ENCODE results near the gene ERP27.

ERP27 gene

DNA sequence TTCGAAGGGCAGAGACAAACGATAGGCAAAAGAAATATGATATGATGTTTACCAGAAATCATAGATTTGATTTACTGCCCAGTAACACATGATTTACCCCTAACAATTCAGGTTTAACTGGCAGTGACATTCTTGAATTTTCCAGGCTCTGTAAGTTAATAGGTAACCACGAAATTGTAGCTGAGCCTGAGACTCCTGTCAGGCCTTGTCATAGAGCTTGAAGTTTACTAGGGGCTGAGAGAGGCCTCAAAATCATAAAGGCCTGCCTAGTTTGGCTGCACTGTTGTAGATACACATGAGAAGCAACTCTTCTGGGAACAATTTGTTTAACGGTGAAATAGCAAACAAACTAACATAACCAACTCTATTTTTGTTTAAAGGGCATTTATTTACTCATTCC, 3.3 kb downstream of the ERP27 start:
- DNase-seq (ENCODE audit: low spot score): no peak

DNA sequence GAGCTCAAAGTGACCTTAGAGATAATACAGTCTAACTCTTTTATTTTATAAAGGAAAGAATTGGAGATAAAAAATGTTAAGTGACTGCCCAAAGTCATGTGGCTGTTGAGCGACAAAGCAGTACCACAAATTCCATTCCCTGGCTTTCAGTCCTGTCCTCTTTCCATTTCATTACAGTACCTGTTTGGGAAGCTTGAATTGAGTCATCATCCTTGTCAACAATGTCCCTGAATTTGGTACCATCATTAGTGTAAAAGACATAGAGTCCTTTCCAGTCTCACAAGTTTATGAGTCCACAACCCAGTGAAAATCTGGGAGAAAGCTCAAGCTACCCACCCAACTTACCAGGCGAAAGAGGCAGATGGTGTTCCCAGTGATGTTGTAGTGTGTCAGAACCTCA, 3.8 kb downstream of the ERP27 start:
- DNase-seq (ENCODE audit: low spot score): no peak

DNA sequence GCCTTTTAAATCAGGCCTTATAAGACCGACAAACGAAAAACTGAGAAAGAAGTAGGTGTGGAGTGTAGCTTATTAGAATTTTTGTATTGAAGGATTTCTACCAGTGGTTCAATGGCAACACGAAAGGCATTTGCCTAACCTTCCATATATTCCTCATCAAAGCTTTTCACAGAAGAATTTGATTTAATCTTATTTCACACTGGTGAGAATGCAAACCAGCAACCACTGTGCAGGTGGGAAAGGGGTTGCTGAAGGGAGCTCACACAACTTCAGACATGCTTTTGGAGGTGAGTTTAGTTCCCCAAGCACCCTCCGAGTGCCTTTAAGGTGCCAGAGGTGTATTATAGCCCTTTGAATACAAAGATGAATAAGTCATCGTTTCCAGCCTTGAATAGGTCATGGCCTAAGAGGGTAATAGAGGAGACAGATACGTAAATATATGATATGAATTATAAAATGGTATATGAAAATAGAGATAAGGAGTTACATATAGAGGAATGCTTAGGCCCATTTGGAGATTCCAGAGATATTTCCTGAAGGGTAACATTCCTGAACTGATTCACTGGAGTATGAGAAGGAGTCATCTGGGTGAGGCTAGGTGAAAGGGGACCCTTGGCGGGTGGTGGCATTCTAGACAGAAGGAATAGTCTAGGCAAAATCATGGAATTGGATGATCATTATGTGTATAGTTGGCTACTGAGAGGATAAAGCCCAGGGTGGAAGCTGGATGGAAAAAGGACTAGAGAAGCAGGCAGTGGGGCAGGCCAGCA, 6.4 kb downstream of the ERP27 start:
- DNase-seq (ENCODE audit: low spot score): no peak

DNA sequence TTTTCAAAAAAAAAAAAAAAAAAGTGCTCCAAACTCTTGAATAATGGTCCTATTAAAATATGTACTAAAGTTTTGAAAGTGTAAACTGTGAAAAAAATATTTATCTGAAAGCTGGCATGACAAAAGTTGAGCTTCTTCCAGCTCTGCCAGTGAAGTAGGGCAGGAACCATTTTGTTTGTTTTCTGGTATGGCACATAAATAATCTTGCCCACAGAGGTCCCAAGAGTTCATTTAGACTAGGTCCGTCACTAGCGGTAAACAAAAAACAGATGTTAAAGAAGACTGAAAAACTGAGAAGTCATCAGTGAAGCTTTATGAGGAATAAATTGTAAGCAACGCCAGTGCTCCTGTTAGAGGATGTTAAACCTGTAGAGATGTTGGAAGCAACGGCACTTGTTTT, 7.0 kb downstream of the ERP27 start:
- no peak for DNase-seq (ENCODE audit: low spot score)

GRCh38 chr12:14930299-14930698, 8.0 kb downstream of the ERP27 start:
- no peak for DNase-seq (ENCODE audit: low spot score)

DNA sequence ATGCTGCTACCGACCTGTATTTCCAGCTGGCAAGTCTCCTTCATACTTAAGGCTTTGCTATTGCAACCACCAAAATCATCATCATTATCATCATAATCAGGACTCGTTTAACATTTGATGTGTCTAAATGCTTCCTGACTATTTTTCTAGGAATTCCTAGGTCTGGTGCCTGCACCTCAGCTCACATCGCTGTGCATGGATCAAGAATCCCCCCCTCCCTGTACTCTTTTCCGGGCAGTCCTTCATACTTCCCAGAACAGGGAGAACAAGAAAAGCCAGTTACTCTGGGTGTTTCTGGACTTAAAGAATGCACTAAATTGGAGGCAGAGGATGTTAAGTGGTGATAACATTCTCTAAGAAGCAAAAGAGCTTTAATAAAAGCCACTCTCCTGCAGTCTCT, 9.4 kb downstream of the ERP27 start:
- no peak for DNase-seq (ENCODE audit: low spot score)

GRCh38 chr12:14927267-14927666, 11.1 kb downstream of the ERP27 start:
- DNase-seq (ENCODE audit: low spot score): no peak

- no peak for DNase-seq (ENCODE audit: low spot score)
These were observed 13.8 kb downstream of the ERP27 start for GRCh38 chr12:14924541-14924940.

- no peak for DNase-seq (ENCODE audit: low spot score)
These were observed 14.4 kb downstream of the ERP27 start for GRCh38 chr12:14923944-14924343.

- DNase-seq (ENCODE audit: low spot score): no peak
These were observed 17.1 kb downstream of the ERP27 start for GRCh38 chr12:14921218-14921617.

DNA sequence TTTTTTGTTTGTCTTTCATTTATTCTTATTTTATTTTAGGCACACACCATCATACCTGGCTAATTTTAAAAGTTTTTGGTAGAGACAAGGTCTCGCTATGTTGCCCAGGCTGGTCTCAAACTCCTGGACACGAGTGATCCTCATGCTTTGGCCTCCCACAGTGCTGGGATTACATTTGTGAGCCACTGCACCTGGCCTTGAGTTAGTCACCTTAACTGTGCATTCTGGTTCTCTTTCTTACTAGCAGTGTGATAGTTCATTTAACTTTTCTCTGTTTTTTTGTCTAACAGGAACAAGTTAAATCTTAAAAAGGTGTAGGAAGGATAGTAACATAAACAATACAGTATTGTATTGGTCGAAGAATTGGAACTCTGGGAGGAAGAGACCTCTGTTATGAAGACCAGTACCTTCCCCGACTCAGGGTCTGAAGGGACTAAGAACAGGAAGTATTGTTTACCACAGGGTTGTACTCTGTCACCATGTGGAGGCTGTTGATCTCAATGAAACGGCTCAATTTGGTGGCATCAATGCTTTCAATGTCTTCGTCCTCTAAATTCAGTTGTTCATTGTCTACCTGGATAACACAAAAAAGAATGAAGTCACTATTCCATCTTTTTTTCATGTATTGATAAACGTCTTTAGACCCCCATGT, 17.7 kb downstream of the ERP27 start:
- no peak for DNase-seq (ENCODE audit: low spot score)

GRCh38 chr12:14919455-14919854, 18.9 kb downstream of the ERP27 start:
- no peak for DNase-seq (ENCODE audit: low spot score)

- DNase-seq (ENCODE audit: low spot score): no peak
These were observed 22.6 kb downstream of the ERP27 start for GRCh38 chr12:14915736-14916135.

- no peak for DNase-seq (ENCODE audit: low spot score)
These were observed 25.0 kb downstream of the ERP27 start for GRCh38 chr12:14913381-14913781.

DNA sequence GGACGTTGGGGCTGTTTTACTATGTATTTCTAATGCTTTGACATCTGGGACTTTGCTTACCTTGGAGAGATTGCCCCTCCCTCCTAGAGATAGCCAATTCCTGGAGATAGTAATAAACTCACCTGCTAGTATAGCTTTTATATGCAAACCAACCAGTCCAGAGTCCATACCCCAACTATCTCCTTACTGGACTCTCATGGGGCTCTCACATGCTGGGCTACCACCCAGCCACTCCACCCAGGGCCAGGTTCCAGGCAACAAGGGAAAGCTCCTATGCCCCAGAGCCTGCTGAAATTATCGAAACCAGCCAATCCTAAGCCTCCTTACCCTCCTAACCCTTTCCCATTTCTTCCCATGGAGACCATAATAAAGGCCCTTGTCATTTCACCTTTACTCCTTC, 27.2 kb downstream of the ERP27 start:
- no peak for DNase-seq (ENCODE audit: low spot score)

GRCh38 chr12:14910090-14910915, 28.0 kb downstream of the ERP27 start:
- DNase-seq (ENCODE audit: low spot score): no peak

DNA sequence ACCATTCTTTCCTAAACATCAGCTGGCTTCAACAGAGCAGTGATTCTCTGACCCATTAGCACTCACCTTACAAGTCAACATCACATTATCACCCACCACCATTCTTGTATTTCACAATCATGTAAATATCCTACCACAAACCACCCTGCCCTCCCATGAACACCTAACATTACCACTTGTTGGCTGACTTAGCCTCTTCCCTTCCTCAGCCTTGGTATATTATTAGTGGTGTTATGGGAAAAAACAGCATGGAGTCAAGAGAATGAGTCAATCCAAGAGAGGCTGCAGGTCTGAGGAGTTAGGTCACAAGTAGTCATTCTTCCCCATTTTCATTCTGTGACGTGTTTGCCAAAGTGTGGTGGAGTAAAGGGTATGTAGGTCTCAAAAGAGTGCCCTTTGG, 30.4 kb downstream of the ERP27 start:
- no peak for DNase-seq (ENCODE audit: low spot score)

DNA sequence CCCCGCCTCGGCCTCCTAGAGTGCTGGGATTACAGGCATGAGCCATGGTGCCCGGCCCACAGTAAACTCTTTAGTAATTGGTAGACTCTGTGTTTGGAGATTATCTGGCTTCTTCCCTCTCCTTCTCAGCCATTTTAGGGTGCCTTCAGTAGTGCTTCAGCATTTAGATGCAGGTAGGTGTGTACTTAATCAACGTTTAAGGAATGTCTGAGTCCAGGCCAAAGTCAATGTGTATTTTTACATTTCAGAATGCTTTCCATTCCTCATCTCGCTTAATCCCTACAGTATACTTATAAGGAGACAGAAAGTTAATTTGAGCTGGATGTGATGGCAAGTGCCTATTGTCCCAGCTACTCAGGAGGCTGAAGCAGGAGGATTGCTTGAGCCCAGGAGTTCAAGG, 32.2 kb downstream of the ERP27 start:
- DNase-seq (ENCODE audit: low spot score): no peak

DNA sequence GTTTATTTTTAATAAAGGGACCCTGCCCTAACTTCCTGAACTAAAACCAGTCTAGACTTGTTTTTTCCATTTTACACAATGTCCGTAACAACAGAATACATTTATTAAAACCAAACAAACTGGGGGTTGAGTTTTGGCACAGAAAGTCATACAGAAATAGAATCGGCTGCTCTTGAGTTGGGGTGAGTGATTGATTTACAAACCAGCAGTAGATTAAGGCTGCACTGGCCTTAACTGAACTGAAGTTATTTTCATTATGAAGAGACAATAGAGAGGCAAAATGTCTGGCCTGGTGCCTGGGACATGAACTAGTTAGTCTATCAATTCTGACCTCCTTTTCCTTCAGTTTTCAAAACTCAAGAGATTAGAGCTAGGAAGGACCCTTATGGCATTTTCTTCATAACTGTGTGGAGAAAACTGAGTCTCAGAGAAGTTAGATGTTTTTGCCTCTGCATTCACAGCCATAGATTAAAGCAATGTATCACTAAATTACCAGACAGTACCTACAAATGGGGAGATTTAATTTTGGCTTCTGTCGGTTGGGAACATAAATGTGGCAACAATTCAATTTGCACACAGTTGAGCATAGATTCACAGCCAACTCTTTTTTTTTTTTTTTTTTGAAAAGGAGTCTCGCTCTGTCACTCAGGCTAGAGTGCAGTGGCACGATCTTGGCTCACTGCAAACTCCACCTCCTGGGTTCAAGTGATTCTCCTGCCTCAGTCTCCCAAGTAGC, 32.9 kb downstream of the ERP27 start:
- no peak for DNase-seq (ENCODE audit: low spot score)

DNA sequence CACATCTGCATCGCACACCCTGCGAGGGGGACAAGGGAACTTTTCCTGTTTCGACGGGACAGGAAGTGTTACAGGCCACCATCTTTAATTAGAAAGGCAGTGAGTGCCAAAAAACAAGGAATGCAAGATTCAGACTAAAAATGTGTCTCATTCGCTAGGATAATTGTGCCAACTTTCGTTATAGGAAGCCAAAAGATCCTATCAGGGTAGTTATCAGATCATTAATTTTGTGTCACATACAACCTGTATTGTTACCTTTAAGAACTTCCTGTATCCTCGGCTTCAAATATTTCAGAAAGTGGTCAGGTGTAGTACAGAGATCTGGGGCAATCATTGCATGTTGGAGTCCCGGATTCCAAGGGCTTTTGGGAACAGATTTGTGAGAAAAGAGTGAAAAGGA, 33.5 kb downstream of the ERP27 start:
- DNase-seq (ENCODE audit: low spot score): no peak

GRCh38 chr12:14903386-14904098, 34.8 kb downstream of the ERP27 start:
- no peak for DNase-seq (ENCODE audit: low spot score)

DNA sequence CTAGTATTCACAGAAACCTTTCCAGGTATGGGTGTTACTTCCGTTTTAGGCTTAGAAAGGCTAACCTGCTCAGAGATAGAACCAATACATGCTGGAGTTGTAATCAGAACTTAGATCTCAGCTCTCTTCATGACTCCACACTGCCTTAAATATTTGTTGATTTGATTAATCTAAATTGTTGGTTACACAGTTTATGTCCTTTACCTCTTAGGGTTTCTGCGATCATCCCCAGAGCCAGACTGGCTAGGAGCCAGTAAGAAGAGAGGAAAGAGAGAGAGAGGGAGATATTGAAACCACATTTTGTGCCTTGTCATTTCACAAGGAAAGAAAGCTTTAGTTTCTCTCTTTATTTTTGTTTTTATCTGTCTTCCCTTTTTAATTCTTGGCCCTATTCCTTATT, 35.9 kb downstream of the ERP27 start:
- DNase-seq (ENCODE audit: low spot score): no peak
